ENCODE results near the gene KRT38. TPM values are rescaled to one million over a fixed set of nuclear protein-coding genes. Genes with fewer than 3 reads are reported as not detected.

Gene KRT38
- total and polyA plus RNA-seq, 2 experiments from 2014 or later, result not detected

- Histone ChIP-seq H3K9me3 (ENCODE audit: low read depth) (no peaks in the 10 kb centered on the region), H3K27me3 (peaks cover 31% of the 10 kb centered on the region), H3K27ac (no peak overlapping the region), H3K4me3 (no peak overlapping the region), H3K36me3 (no peaks in the 10 kb centered on the region), H3K4me1 (ENCODE audit: low read depth) (no peaks in the 10 kb centered on the region)
- no peak for DNase-seq (ENCODE audit: low read depth in 1 of 2, low spot score in 1 of 2)
- TF ChIP-seq CTCF (IDR thresholded peaks at IDR 0.05; ENCODE audit: low read depth, low read length), result no peak
Observed at GRCh38 chr17:41421617-41422016, 19.2 kb downstream of the KRT38 start.

GRCh38 chr17:41421116-41421515, 19.7 kb downstream of the KRT38 start:
- Histone ChIP-seq H3K4me3 (no peak overlapping the region), H3K36me3 (no peaks in the 10 kb centered on the region), H3K27me3 (peaks cover 31% of the 10 kb centered on the region), H3K27ac (no peak overlapping the region), H3K9me3 (ENCODE audit: low read depth) (no peaks in the 10 kb centered on the region), H3K4me1 (ENCODE audit: low read depth) (no peaks in the 10 kb centered on the region)
- no peak for TF ChIP-seq CTCF (IDR thresholded peaks at IDR 0.05; ENCODE audit: low read depth, low read length)
- DNase-seq (ENCODE audit: low read depth in 1 of 2, low spot score in 1 of 2), result no peak

GRCh38 chr17:41420134-41420533, 20.6 kb downstream of the KRT38 start:
- no peak for DNase-seq (ENCODE audit: low read depth in 1 of 2, low spot score in 1 of 2)
- Histone ChIP-seq H3K9me3 (ENCODE audit: low read depth) (no peaks in the 10 kb centered on the region), H3K4me3 (no peak overlapping the region), H3K4me1 (ENCODE audit: low read depth) (no peaks in the 10 kb centered on the region), H3K27me3 (peaks cover 31% of the 10 kb centered on the region), H3K27ac (no peak overlapping the region), H3K36me3 (no peaks in the 10 kb centered on the region)
- TF ChIP-seq CTCF (IDR thresholded peaks at IDR 0.05; ENCODE audit: low read depth, low read length), result no peak

- DNase-seq (ENCODE audit: low read depth in 1 of 2, low spot score in 1 of 2), result no peak
- Histone ChIP-seq H3K4me1 (ENCODE audit: low read depth) (no peaks in the 10 kb centered on the region), H3K36me3 (no peaks in the 10 kb centered on the region), H3K27me3 (peaks cover 31% of the 10 kb centered on the region), H3K9me3 (ENCODE audit: low read depth) (no peaks in the 10 kb centered on the region), H3K4me3 (no peak overlapping the region), H3K27ac (no peak overlapping the region)
- no peak for TF ChIP-seq CTCF (IDR thresholded peaks at IDR 0.05; ENCODE audit: low read depth, low read length)
Observed at GRCh38 chr17:41419716-41420115, 21.1 kb downstream of the KRT38 start.

GRCh38 chr17:41418116-41418860, 22.5 kb downstream of the KRT38 start:
- H3K36me3 ChIP-seq, result no peaks in the 10 kb centered on the region
- H3K4me3 ChIP-seq, result no peak overlapping the region
- H3K4me1 ChIP-seq (ENCODE audit: low read depth), result no peaks in the 10 kb centered on the region
- H3K27me3 ChIP-seq, result peaks cover 23% of the 10 kb centered on the region
- no peaks in the 10 kb centered on the region for H3K9me3 ChIP-seq (ENCODE audit: low read depth)
- no peak for DNase-seq (ENCODE audit: low read depth in 1 of 2, low spot score in 1 of 2)
- no peak for TF ChIP-seq CTCF (IDR thresholded peaks at IDR 0.05; ENCODE audit: low read depth, low read length)
- H3K27ac ChIP-seq, result no peak overlapping the region
